Astrocyte of the spinal cord (primary cell): ENCODE results near the gene TMEM114.
"Not testable (repeated sequence)": the region's sequence is repeated elsewhere in the genome, so short reads cannot be mapped to it uniquely, and the experiment has no call there.

Experiments used
- DNase-seq: peaks from one replicate; pipeline ENCODE4 v3.0.0; 2011; ENCODE audit warnings: low read depth, low spot score
- H3K4me3 ChIP-seq: 2 replicates; pipeline ENCODE4 v1.5.1; 2011; ENCODE audit warnings: low read depth, mild to moderate bottlenecking, low read length, moderate library complexity
- in situ Hi-C: cut with HindIII; loops from 2 replicates; pipeline ENCODE4 v1.10.0; 2017; ENCODE audit warnings: low sequenced_read_pairs
- TF ChIP-seq, protein P1 (sequence below): IDR thresholded peaks from 2 replicates; pipeline ENCODE4 v1.5.1; 2012; ENCODE audit warnings: low read depth, mild to moderate bottlenecking, low read length, inconsistent platforms

The TMEM114 gene

DNA sequence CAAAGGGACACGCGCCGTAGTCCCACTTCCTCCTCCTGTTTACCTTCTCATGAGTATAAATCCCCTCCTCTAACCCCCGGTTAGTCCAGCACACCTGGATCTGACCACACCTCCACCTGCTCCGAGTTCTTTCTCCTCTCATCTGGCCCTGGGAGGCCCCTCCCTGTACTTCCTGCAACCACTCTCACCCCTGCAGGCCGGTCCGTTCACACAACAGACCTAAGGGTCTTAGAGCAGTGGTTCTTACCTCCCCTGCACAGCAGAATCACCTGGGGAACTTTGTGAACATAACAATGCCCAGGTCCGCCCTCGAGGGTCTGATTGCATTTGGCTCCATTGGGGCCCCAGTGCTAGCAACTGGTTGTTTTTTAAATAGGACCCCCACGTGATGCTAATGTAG lies 24.8 kb downstream of the TMEM114 start:
- TF ChIP-seq, protein P1, sequence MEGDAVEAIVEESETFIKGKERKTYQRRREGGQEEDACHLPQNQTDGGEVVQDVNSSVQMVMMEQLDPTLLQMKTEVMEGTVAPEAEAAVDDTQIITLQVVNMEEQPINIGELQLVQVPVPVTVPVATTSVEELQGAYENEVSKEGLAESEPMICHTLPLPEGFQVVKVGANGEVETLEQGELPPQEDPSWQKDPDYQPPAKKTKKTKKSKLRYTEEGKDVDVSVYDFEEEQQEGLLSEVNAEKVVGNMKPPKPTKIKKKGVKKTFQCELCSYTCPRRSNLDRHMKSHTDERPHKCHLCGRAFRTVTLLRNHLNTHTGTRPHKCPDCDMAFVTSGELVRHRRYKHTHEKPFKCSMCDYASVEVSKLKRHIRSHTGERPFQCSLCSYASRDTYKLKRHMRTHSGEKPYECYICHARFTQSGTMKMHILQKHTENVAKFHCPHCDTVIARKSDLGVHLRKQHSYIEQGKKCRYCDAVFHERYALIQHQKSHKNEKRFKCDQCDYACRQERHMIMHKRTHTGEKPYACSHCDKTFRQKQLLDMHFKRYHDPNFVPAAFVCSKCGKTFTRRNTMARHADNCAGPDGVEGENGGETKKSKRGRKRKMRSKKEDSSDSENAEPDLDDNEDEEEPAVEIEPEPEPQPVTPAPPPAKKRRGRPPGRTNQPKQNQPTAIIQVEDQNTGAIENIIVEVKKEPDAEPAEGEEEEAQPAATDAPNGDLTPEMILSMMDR, result no peak
- no peak for DNase-seq
- H3K4me3 ChIP-seq, result no peak overlapping the region
- in situ Hi-C loops, result no loop called here

GRCh38 chr16:8564934-8565345 lies 25.4 kb downstream of the TMEM114 start:
- in situ Hi-C loops, result no loop called here
- TF ChIP-seq, protein P1, result no peak
- DNase-seq, result no peak
- no peak overlapping the region for H3K4me3 ChIP-seq

DNA sequence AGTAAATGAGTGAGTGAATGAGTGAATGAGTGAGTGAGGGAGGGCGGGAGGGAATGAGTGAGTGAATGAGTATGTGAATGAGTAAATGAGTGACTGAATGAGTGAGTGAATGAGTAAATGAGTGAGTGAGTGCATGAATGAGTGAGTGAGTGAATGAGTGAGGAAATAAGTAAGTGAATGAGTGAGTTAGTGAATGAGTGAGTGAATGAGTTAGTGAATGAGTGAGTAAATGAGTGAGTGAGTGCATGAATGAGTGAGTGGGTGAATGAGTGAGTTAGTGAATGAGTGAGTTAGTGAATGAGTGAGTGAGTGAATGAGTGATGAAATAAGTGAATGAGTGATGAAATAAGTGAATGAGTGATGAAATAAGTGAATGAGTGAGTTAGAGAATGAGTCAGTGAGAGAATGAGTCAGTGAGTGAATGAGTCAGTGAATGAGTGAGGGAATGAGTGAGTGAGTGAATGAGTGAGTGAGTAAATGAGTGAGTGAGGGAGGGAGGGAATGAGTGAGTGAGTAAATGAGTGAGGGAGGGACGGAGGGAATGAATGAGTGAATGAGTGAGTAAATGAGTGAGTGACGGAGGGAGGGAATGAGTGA lies 26.3 kb downstream of the TMEM114 start:
- not testable (repeated sequence) for DNase-seq

GRCh38 chr16:8561496-8561895 lies 28.8 kb downstream of the TMEM114 start:
- in situ Hi-C loops, result no loop called here
- no peak for DNase-seq
- no peak overlapping the region for H3K4me3 ChIP-seq
- TF ChIP-seq, protein P1, result no peak

More for the DNA sequence above, 26.3 kb downstream of the TMEM114 start:
- in situ Hi-C loops, H3K4me3 ChIP-seq: not testable (repeated sequence)

DNA sequence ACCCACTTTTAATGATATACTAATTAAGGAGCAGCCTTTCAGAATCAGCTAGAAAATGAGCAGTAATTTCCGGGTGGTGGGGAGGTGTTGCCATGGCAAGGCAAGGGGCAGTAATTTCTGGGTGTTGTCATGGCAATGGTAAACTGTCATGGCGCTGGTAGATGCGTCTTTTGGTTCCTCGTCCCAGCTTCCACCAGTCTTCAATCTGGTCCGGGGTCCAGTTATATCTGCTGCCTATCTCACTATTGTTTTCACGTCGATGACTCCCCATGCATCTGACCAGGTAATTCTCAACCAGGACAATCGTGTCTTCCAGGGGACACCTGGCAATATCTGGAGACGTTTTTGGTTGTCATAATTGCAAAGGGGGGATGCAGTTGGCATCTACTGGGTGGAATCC lies 34.9 kb downstream of the TMEM114 start:
- in situ Hi-C loops, result no loop called here
- TF ChIP-seq, protein P1, result no peak
- DNase-seq, result no peak

GRCh38 chr16:8554881-8555280 lies 35.4 kb downstream of the TMEM114 start:
- no peak for DNase-seq

More for the DNA sequence above, 34.9 kb downstream of the TMEM114 start:
- no peak overlapping the region for H3K4me3 ChIP-seq

DNA sequence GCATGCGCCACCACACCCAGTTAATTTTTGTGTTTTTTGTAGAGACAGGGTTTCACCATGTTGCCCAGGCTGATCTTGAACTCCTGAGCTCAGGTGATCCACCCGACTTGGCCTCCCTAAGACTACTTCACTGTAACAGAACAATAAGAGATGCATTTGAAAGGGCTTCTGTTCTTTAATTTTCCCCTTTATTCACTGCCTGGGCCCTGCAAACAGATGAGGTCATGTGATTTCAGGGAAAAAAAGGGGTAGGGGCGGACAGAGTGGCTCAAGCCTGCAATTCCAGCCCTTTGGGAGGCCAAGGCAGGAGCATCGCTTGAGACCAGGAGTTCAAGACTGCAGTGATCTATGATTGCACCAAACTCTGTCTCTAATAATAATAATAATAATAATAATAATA lies 36.3 kb downstream of the TMEM114 start:
- TF ChIP-seq, protein P1, result no peak
- in situ Hi-C loops, result no loop called here
- no peak for DNase-seq
- H3K4me3 ChIP-seq, result no peak overlapping the region

More at GRCh38 chr16:8554881-8555280, 35.4 kb downstream of the TMEM114 start:
- TF ChIP-seq, protein P1, result no peak
- in situ Hi-C loops, result no loop called here
- H3K4me3 ChIP-seq, result no peak overlapping the region
